A673 (cell line): ENCODE measurements around the gene FGF7. TPM values are rescaled to one million over a fixed set of nuclear protein-coding genes. Genes with fewer than 3 reads are reported as not detected.
"Not testable (repeated sequence)": the region's sequence is repeated elsewhere in the genome, so short reads cannot be mapped to it uniquely, and the experiment has no call there.

ENCODE experiments used
- BruUV-seq: library from RNA; stranded (reverse); fragments of 400-500 nt; replicated peaks from 2 replicates; lab custom pipeline; 2021; lab: Mats Ljungman, UMichigan
- CTCF ChIA-PET: fragments of 300-600 bp; sonication (Branson Sonifier 250); formaldehyde crosslinking; loops from one replicate; lab custom pipeline; 2022; ENCODE audit warnings: antibody characterized with exemption; lab: Charles Lee
- POLR2A ChIA-PET: fragments of 300-600 bp; sonication (Branson Sonifier 250); formaldehyde crosslinking; loops from one replicate; lab custom pipeline; 2022; ENCODE audit warnings: antibody characterized with exemption; ENCODE audit not compliant: low non-redundant PET; lab: Charles Lee
- DNase-seq: peaks from one replicate; pipeline ENCODE4 v3.0.0-alpha.2; 2015; ENCODE audit warnings: low spot score
- H3K27ac ChIP-seq: fragments of 200-600 bp; sonication (generic); 2 replicates; pipeline ENCODE4 v1.5.1; 2016; ENCODE audit warnings: mixed run types, low read depth, mild to moderate bottlenecking, mixed read lengths, antibody characterized with exemption, low read length; ENCODE audit not compliant: poor library complexity, severe bottlenecking
- H3K27me3 ChIP-seq: fragments of 200-600 bp; sonication (generic); replicated peaks from 2 replicates; pipeline ENCODE4 v1.6.1; 2017; ENCODE audit warnings: mixed run types, low read depth, mild to moderate bottlenecking, mixed read lengths, antibody characterized with exemption, low read length; ENCODE audit not compliant: insufficient read depth, poor library complexity
- H3K36me3 ChIP-seq: fragments of 200-600 bp; sonication (generic); 2 replicates; pipeline ENCODE4 v1.6.1; 2016; ENCODE audit warnings: mixed run types, mild to moderate bottlenecking, mixed read lengths, antibody characterized with exemption, low read length; ENCODE audit not compliant: insufficient read depth, poor library complexity, severe bottlenecking
- H3K4me1 ChIP-seq: fragments of 200-600 bp; sonication (generic); 2 replicates; pipeline ENCODE4 v1.6.1; 2017; ENCODE audit warnings: mixed run types, mild to moderate bottlenecking, mixed read lengths, antibody characterized with exemption, low read length; ENCODE audit not compliant: insufficient read depth, poor library complexity, severe bottlenecking
- H3K4me3 ChIP-seq: fragments of 200-600 bp; sonication (generic); 2 replicates; pipeline ENCODE4 v1.5.1; 2016; ENCODE audit warnings: low read depth, mixed run types, mild to moderate bottlenecking, mixed read lengths, low read length; ENCODE audit not compliant: poor library complexity, severe bottlenecking
- H3K9me3 ChIP-seq: fragments of 200-600 bp; sonication (generic); 2 replicates; pipeline ENCODE4 v1.6.1; 2016; ENCODE audit warnings: mixed run types, low read depth, mild to moderate bottlenecking, mixed read lengths, antibody characterized with exemption, low read length; ENCODE audit not compliant: poor library complexity, severe bottlenecking
- EZH2 ChIP-seq: fragments of 200-600 bp; sonication (generic); IDR thresholded peaks from 2 replicates; pipeline ENCODE4 v1.6.1; 2017; ENCODE audit warnings: borderline replicate concordance, low read depth, mild to moderate bottlenecking, mixed read lengths, antibody characterized with exemption, low read length; ENCODE audit not compliant: poor library complexity, severe bottlenecking
- intact Hi-C: fragments of 100-400 bp; cut with micrococcal nuclease; formaldehyde crosslinking; loops from one replicate; pipeline ENCODE4 v1.10.0; 2022; ENCODE audit not compliant: unreplicated experiment
- total RNA-seq: library from RNA; stranded (reverse); gene quantifications from 2 replicates; pipeline ENCODE4 v1.2.3, GENCODE V29; 2021
- TF ChIP-seq, protein P1 (sequence below): fragments of 300-800, 200-600 bp; sonication (generic); conservative IDR thresholded peaks from 2 replicates; pipeline ENCODE4 v1.5.1; 2017; ENCODE audit warnings: low read depth, mild to moderate bottlenecking, antibody characterized with exemption, low read length, moderate library complexity, mixed read lengths

Gene FGF7
- total RNA-seq, 1 experiment from 2014 or later: not detected

DNA sequence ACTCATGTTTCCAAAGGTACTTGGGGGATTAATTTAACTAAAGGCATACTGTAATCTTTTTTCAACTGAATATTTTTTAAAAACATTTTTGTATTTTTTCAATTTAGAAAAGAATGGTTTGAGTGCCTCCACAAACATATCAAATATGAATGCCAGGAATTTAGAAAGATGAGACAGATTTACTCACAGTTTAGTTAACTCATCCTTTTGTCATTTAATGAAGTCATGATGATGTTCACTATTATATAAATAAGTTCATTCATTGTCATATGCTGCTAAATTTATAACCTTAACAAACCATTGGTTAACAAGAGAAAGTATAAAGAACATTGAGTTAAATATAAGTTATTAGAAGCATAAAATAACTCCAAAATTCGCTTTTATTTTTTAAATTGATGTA lies 50.0 kb downstream of the FGF7 start:
- intact Hi-C loops: no loop called here
- Histone ChIP-seq H3K36me3 (no peaks in the 10 kb centered on the region), H3K4me3 (no peak overlapping the region), H3K4me1 (no peaks in the 10 kb centered on the region), H3K27me3 (peaks cover 4% of the 10 kb centered on the region), H3K27ac (no peak overlapping the region), H3K9me3 (no peaks in the 10 kb centered on the region)
- ChIA-PET CTCF (no interaction called here), POLR2A (no interaction called here)
- TF ChIP-seq, protein P1, sequence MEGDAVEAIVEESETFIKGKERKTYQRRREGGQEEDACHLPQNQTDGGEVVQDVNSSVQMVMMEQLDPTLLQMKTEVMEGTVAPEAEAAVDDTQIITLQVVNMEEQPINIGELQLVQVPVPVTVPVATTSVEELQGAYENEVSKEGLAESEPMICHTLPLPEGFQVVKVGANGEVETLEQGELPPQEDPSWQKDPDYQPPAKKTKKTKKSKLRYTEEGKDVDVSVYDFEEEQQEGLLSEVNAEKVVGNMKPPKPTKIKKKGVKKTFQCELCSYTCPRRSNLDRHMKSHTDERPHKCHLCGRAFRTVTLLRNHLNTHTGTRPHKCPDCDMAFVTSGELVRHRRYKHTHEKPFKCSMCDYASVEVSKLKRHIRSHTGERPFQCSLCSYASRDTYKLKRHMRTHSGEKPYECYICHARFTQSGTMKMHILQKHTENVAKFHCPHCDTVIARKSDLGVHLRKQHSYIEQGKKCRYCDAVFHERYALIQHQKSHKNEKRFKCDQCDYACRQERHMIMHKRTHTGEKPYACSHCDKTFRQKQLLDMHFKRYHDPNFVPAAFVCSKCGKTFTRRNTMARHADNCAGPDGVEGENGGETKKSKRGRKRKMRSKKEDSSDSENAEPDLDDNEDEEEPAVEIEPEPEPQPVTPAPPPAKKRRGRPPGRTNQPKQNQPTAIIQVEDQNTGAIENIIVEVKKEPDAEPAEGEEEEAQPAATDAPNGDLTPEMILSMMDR: no peak
- TF ChIP-seq EZH2: no peak
- no TSS peak for BruUV-seq
- no peak for DNase-seq

DNA sequence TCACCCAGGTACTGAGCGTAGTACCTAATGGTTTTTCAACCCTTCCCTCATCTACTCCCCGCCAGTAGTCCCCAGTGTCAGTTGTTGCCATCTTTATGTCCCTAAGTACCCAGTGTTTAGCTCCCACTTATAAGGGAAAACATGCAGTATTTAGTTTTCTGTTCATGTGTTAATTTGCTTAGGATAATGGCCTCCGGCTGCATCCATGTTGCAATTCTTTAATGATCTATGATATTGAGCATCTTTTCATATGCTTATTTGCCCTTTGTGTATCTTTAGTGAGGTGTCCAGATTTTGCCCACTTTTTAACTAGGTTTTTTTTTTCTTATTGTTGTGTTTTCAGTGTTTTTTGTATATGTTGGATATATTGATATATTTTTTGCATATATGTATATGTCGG lies 55.0 kb downstream of the FGF7 start:
- H3K27ac ChIP-seq, H3K36me3 ChIP-seq, intact Hi-C loops, DNase-seq, H3K27me3 ChIP-seq, BruUV-seq, CTCF ChIA-PET, H3K4me3 ChIP-seq, H3K4me1 ChIP-seq, H3K9me3 ChIP-seq, POLR2A ChIA-PET: not testable (repeated sequence)

DNA sequence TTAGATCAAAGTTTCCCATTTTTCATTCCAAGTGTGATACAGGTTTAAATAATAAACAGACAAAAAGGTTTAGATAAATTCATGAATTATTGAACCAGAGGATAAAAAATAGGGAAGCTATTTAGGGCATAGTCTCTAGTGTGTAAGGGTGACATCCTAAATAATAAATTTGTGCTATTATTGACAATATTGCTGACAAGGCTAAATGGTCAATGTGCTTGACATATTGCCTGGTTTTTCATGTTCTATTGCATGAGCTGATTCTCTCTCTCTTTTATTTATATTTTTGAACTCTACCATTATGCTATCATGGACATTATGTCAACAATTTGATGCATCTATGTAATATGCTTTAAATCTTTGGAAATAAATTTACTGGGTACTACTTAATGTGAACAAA lies 55.9 kb downstream of the FGF7 start:
- BruUV-seq, H3K36me3 ChIP-seq, H3K4me3 ChIP-seq, H3K27me3 ChIP-seq, H3K9me3 ChIP-seq, CTCF ChIA-PET, H3K27ac ChIP-seq, H3K4me1 ChIP-seq, POLR2A ChIA-PET, intact Hi-C loops, DNase-seq: not testable (repeated sequence)

DNA sequence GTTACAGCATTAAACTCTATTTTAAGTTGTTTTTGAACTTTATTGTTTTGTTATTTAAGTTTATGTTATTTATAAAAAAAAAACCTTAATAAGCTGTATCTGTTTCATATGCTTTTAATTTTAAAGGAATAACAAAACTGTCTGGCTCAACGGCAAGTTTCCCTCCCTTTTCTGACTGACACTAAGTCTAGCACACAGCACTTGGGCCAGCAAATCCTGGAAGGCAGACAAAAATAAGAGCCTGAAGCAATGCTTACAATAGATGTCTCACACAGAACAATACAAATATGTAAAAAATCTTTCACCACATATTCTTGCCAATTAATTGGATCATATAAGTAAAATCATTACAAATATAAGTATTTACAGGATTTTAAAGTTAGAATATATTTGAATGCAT lies 62.4 kb downstream of the FGF7 start:
- H3K27me3 ChIP-seq, H3K9me3 ChIP-seq, H3K27ac ChIP-seq, CTCF ChIA-PET, BruUV-seq, H3K4me3 ChIP-seq, POLR2A ChIA-PET, DNase-seq, H3K4me1 ChIP-seq, intact Hi-C loops, H3K36me3 ChIP-seq: not testable (repeated sequence)

DNA sequence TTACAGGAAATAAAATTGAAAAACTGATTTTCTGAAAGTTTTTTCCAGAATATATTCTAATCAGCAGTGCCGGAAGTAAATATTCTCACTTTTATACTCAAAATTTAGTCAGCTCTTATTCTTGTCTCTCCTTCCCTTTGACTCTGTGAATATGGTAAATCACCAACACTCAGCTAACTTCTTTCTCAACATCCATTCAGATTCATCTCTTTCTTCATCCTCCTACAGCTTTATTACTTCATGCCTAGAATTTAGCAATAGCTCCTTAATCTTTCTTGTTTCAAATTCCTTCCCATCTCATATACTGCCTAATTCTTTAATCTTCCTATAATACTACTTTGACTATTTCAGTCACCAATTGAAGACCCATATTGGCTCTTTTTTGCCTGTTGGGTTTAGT lies 67.9 kb downstream of the FGF7 start:
- intact Hi-C loops: no loop called here
- H3K4me3 ChIP-seq: no peak overlapping the region
- ChIA-PET CTCF (no interaction called here), POLR2A (no interaction called here)
- H3K4me1 ChIP-seq: no peaks in the 10 kb centered on the region
- no peak overlapping the region for H3K27ac ChIP-seq
- TF ChIP-seq, protein P1: no peak
- TF ChIP-seq EZH2: no peak
- no peak for DNase-seq
- no peaks in the 10 kb centered on the region for H3K27me3 ChIP-seq
- H3K9me3 ChIP-seq: no peaks in the 10 kb centered on the region
- H3K36me3 ChIP-seq: no peaks in the 10 kb centered on the region
- BruUV-seq: no TSS peak
